ENCODE data around the gene NRIP3. TPM values are rescaled to one million over a fixed set of nuclear protein-coding genes. Genes with fewer than 3 reads are reported as not detected.
"Not testable (repeated sequence)": the region's sequence is repeated elsewhere in the genome, so short reads cannot be mapped to it uniquely, and the experiment has no call there.

The NRIP3 gene
- total RNA-seq, 2 experiments from 2014 or later: 1.1 to 2.2 TPM

DNA sequence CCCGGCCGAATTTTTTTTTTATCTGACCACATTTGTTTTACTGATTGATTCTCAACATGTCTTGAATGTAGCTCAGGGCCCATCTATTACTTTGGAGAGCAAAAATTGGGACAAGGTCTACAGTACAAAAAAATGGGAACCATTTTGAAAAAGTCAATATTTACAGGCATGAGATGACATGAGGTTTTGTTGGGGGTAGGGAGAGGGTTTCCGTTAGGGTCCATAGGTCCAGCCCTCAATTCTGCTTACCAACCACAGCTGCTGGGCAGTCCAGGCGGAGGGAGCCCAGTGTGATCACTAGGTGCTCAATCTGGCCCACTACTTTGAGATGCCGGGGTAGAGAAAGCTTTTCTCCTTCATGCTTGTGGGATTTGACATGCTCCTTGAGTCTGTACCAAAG is 18.3 kb downstream of the NRIP3 start:
- ChIA-PET CTCF (interaction anchor here (1.3 to 2.7 kb wide), 2 partner anchors 12 to 153 kb away, joined by 3 to 8 read pairs; no protein-coding TSS in a partner anchor), POLR2A (interaction anchor here (0.7 kb wide), 1 partner anchor 156 kb away, joined by 3 read pairs; no protein-coding TSS in a partner anchor)
- H3K4me3 Mint-ChIP-seq: no peak overlapping the region
- DNase-seq (no peak), ATAC-seq (no peak)
- H3K4me1 Mint-ChIP-seq (ENCODE audit: low read depth): no peaks in the 10 kb centered on the region
- no peak overlapping the region for H3K27ac Mint-ChIP-seq
- intact Hi-C loops (cut with micrococcal nuclease): no loop called here
- H3K27me3 Mint-ChIP-seq: peaks cover 9% of the 10 kb centered on the region
- H3K36me3 Mint-ChIP-seq (ENCODE audit: low read depth): no peaks in the 10 kb centered on the region
- TF ChIP-seq, protein P1, sequence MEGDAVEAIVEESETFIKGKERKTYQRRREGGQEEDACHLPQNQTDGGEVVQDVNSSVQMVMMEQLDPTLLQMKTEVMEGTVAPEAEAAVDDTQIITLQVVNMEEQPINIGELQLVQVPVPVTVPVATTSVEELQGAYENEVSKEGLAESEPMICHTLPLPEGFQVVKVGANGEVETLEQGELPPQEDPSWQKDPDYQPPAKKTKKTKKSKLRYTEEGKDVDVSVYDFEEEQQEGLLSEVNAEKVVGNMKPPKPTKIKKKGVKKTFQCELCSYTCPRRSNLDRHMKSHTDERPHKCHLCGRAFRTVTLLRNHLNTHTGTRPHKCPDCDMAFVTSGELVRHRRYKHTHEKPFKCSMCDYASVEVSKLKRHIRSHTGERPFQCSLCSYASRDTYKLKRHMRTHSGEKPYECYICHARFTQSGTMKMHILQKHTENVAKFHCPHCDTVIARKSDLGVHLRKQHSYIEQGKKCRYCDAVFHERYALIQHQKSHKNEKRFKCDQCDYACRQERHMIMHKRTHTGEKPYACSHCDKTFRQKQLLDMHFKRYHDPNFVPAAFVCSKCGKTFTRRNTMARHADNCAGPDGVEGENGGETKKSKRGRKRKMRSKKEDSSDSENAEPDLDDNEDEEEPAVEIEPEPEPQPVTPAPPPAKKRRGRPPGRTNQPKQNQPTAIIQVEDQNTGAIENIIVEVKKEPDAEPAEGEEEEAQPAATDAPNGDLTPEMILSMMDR (IDR thresholded peaks at IDR 0.05): no peak
- H3K9me3 Mint-ChIP-seq: no peaks in the 10 kb centered on the region

DNA sequence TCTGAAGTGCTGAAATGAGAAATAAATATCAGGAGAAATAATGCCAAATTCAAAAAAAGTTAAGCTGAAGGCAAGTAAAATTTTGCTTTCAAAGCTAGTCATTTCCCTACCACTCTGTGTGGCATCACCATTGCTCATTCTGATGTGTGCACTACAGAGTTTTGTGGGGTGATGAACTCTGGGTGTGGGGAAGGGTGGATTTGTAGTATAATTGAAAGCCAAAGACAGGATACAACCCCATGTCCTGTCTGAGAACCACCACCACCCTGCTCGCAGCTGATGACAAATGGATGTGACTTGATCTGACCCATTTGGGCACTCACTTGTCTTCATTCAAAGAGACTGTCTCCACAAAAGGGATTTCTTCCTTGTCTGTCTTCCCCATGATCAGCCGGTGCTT is 20.2 kb downstream of the NRIP3 start:
- intact Hi-C loops (cut with micrococcal nuclease): no loop called here
- ATAC-seq: peak; percentile 39
- Mint-ChIP-seq H3K4me1 (ENCODE audit: low read depth) (no peaks in the 10 kb centered on the region), H3K4me3 (no peak overlapping the region), H3K27me3 (peaks cover 5% of the 10 kb centered on the region), H3K27ac (no peak overlapping the region), H3K9me3 (no peaks in the 10 kb centered on the region), H3K36me3 (ENCODE audit: low read depth) (no peaks in the 10 kb centered on the region)
- ChIA-PET POLR2A (no interaction called here), CTCF (interaction anchor here (1.2 kb wide), 1 partner anchor 32 kb away, joined by 4 read pairs; no protein-coding TSS in a partner anchor)
- TF ChIP-seq, protein P1 (IDR thresholded peaks at IDR 0.05): no peak
- no peak for DNase-seq

DNA sequence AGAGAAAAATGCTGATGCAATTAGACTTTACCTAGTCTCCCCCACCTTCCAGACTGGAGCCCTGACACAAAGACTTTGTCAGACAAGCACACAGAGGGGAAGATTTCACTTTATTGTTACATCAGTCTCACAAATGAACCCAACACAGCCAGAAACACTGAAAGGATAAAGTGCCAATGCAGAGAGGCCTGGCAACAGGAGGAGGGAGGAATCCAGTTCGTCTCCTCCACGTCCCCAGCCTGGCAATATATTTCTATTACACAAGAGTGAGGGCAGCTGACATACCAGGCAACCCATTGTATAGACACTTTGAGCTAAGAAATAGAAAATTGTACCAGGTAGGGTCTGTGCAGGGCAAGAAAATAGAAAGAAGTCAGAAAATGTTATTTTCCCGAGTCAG is 23.3 kb downstream of the NRIP3 start:
- ATAC-seq: no peak

DNA sequence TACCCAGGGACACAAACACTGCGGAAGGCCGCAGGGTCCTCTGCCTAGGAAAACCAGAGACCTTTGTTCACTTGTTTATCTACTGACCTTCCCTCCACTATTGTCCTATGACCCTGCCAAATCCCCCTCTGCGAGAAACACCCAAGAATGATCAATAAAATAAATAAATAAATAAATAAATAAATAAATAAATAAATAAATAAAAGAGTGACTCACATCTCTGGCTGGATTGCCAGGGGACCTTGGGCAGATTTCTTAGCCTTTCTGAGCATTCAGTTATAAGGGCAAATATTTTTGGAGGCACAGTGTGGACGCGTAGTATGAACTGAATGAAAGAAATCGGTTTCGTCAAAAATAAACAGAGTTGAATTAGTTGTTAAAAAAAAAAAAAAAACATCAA is 24.4 kb downstream of the NRIP3 start:
- H3K27ac Mint-ChIP-seq, POLR2A ChIA-PET: not testable (repeated sequence)

More for the DNA sequence above, 23.3 kb downstream of the NRIP3 start:
- Mint-ChIP-seq H3K36me3 (ENCODE audit: low read depth) (no peaks in the 10 kb centered on the region), H3K9me3 (no peaks in the 10 kb centered on the region), H3K27me3 (peaks cover 3% of the 10 kb centered on the region), H3K4me1 (ENCODE audit: low read depth) (no peaks in the 10 kb centered on the region), H3K27ac (no peak overlapping the region), H3K4me3 (no peak overlapping the region)
- CTCF ChIA-PET: no interaction called here
- POLR2A ChIA-PET: no interaction called here
- intact Hi-C loops (cut with micrococcal nuclease): no loop called here
- no peak for DNase-seq
- TF ChIP-seq, protein P1 (IDR thresholded peaks at IDR 0.05): no peak

DNA sequence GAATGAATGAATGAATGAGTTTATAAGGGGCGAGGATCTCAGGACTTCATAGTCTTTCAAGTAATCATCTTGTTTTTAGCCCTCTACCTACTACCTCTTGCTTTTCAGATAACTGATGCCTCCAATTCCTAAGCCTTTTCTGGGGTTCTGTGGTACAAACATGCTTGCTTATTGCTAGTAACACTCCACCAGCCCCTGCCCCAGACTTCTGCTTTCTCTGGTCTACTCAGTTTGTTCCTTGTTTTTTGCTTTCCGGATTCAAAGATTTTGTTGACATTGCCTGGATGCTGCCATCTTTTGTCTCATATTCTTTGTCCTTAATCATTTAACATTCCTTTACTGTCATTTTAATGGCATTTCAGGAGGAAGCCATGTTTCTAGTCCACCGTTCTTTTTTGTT is 30.7 kb downstream of the NRIP3 start:
- Mint-ChIP-seq H3K27ac (no peak overlapping the region), H3K4me3 (no peak overlapping the region), H3K9me3 (no peaks in the 10 kb centered on the region), H3K27me3 (no peaks in the 10 kb centered on the region), H3K4me1 (ENCODE audit: low read depth) (no peaks in the 10 kb centered on the region), H3K36me3 (ENCODE audit: low read depth) (no peaks in the 10 kb centered on the region)
- CTCF ChIA-PET: interaction anchor here (1.5 to 2.5 kb wide), 2 partner anchors 13 to 58 kb away, joined by 3 to 6 read pairs; no protein-coding TSS in a partner anchor
- intact Hi-C loops (cut with micrococcal nuclease): no loop called here
- POLR2A ChIA-PET: no interaction called here
- ATAC-seq: no peak
- TF ChIP-seq, protein P1 (IDR thresholded peaks at IDR 0.05): no peak
- no peak for DNase-seq

More for the DNA sequence above, 24.4 kb downstream of the NRIP3 start:
- ATAC-seq; intact Hi-C loops (cut with micrococcal nuclease); H3K9me3 Mint-ChIP-seq; H3K36me3 Mint-ChIP-seq (ENCODE audit: low read depth); H3K4me1 Mint-ChIP-seq (ENCODE audit: low read depth); H3K4me3 Mint-ChIP-seq; H3K27me3 Mint-ChIP-seq; DNase-seq; CTCF ChIA-PET: not testable (repeated sequence)
